ENCODE measurements around the gene VSTM1. TPM values are rescaled to one million over a fixed set of nuclear protein-coding genes. Genes with fewer than 3 reads are reported as not detected.
"Not testable (repeated sequence)": the region's sequence is repeated elsewhere in the genome, so short reads cannot be mapped to it uniquely, and the experiment has no call there.

VSTM1 gene
- total RNA-seq, 4 donors from 2014 or later: not detected

DNA sequence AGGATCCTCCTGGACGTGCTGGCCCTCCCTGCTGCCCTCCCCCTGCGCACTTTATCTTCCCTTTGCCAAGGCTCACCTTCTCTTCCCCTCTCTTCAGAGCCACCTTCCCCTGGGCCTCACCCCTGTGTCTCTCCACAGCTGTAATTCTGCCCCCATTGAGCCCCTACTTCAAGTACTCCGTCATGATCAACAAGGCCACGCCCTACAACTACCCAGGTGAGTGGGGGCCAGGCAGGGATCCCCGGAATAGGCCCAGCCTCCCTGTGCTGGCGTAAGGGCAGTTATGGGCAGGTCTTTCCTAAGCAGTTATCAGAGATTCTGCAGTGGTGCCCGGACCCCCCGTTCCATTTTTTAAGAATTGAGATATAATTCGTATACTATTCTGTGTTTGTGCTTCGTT lies 42.1 kb upstream of the VSTM1 start:
- H3K4me1 ChIP-seq: peaks cover 0 to 15% (median 7%) of the 10 kb centered on the region in 4 donors
- H3K4me3 ChIP-seq: no peak overlapping the region
- no peak for DNase-seq (ENCODE audit: low spot score in 2 of 2)
- no peaks in the 10 kb centered on the region for H3K9me3 ChIP-seq
- no peak overlapping the region for H3K27ac ChIP-seq
- TF ChIP-seq, protein P1, sequence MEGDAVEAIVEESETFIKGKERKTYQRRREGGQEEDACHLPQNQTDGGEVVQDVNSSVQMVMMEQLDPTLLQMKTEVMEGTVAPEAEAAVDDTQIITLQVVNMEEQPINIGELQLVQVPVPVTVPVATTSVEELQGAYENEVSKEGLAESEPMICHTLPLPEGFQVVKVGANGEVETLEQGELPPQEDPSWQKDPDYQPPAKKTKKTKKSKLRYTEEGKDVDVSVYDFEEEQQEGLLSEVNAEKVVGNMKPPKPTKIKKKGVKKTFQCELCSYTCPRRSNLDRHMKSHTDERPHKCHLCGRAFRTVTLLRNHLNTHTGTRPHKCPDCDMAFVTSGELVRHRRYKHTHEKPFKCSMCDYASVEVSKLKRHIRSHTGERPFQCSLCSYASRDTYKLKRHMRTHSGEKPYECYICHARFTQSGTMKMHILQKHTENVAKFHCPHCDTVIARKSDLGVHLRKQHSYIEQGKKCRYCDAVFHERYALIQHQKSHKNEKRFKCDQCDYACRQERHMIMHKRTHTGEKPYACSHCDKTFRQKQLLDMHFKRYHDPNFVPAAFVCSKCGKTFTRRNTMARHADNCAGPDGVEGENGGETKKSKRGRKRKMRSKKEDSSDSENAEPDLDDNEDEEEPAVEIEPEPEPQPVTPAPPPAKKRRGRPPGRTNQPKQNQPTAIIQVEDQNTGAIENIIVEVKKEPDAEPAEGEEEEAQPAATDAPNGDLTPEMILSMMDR (IDR thresholded peaks at IDR 0.05): no peak
- TF ChIP-seq EP300 (IDR thresholded peaks at IDR 0.05) (no peak), POLR2A (IDR thresholded peaks at IDR 0.05) (no peak)
- peaks cover 0 to 60% (median 5%) of the 10 kb centered on the region in 3 donors for H3K36me3 ChIP-seq
- WGBS, 2 donors: 93 to 94% methylated on average over 10 of the region's 10 CpGs
- H3K27me3 ChIP-seq: no peaks in the 10 kb centered on the region

DNA sequence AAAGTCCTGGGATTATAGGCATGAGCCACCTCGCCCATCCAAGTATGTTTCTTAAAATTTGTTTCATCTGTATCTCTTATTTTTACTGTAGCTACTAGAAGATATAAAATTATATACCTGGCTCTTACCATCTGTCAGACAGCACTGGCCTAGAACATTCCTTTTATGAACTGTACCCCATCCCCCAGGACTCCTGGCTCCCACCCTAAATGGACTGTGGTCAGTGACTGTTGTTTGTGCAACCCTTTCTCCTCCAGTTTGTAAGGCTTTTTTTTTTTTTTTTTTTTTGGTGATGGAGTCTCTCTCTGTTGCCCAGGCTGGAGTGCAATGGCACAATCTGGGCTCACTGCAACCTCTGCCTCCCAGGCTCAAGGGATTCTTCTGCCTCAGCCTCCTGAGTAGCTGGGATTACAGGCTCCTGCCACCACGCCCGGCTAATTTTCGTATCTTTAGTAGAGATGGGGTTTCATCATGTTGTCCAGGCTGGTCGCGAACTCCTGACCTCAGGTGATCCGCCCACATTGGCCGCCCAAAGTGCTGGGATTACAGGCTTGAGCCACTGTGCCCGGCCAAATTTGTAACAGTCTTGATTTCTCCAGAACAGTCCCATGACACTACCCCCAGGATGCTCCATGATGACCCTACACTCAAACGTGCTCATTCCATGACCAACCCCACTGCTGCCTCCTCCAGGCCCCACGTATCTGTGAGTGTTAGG lies 41.5 kb upstream of the VSTM1 start:
- Histone ChIP-seq H3K36me3 (peaks cover 0 to 53% (median 0%) of the 10 kb centered on the region in 3 donors), H3K9me3 (no peaks in the 10 kb centered on the region), H3K4me3 (no peak overlapping the region), H3K4me1 (peaks cover 0 to 15% (median 7%) of the 10 kb centered on the region in 4 donors), H3K27me3 (no peaks in the 10 kb centered on the region), H3K27ac (no peak overlapping the region)
- TF ChIP-seq POLR2A (IDR thresholded peaks at IDR 0.05): no peak
- TF ChIP-seq EP300 (IDR thresholded peaks at IDR 0.05): no peak
- TF ChIP-seq, protein P1 (IDR thresholded peaks at IDR 0.05): no peak
- 86 to 87% methylated on average over 11 of the region's 11 CpGs for WGBS, 2 donors
- no peak for DNase-seq (ENCODE audit: low spot score in 2 of 2)

DNA sequence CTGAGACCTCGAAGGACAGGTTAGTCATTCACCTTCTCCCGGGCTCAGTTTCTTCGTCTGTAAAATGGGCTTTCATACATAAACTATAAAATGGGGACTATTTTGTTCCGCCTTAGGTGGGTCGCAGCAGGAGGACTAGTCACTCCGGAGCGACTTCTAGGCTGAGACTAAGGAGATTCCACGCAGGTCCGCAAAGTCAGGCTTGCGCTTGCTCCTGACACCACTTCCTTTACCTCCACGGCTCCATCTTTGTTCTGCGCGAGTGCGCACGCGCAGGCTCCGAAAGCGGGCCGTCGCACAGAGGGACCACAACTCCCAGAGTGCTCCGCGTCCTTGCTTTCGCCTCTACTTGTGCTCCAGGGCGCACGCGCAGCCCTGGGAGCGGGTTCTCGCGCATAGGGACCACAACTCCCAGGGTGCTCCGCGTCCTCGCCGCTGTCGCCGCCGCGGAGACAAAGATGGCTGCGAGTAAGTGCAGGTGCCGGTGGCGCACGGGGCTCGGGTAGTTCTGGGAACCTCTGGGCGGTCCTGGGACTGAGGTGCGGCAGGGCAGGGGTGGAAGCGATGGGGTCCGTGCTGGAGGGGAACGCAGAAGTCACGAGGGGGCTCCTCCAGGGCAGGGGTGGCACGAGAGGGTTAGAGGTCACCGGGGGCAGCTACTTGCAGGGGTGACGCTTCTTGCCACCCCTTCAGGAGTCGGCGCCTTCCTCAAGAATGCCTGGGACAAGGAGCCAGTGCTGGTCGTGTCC lies 38.9 kb upstream of the VSTM1 start, which contains the start of gene NDUFA3:
NDUFA3 (plus strand) TSS at position 435 of the 749 bp plus-strand sequence; CDS start at position 459, 24 bp downstream.
- peak; percentile 92 to 93 for DNase-seq (ENCODE audit: low spot score in 2 of 2)
- Histone ChIP-seq H3K4me3 (peak within 1 kb of the TSS; percentile 63 to 91 (median 76)), H3K27ac (peak within 1 kb of the TSS in 3 of 4 donors; percentile 66 to 84 (median 71)), H3K36me3 (peaks cover 0 to 27% (median 0%) of the 10 kb centered on the region in 3 donors), H3K4me1 (peaks cover 0 to 15% (median 7%) of the 10 kb centered on the region in 4 donors), H3K27me3 (no peaks in the 10 kb centered on the region), H3K9me3 (no peaks in the 10 kb centered on the region)
- 3 to 7% methylated on average over 27 to 54 of the region's 54 CpGs for WGBS, 2 donors
- TF ChIP-seq POLR2A (IDR thresholded peaks at IDR 0.05) (peak; percentile 44 to 62), EP300 (IDR thresholded peaks at IDR 0.05) (peak; percentile 88 to 93)
- TF ChIP-seq, protein P1 (IDR thresholded peaks at IDR 0.05): peak in 2 of 5 experiments; percentile 5 to 23

DNA sequence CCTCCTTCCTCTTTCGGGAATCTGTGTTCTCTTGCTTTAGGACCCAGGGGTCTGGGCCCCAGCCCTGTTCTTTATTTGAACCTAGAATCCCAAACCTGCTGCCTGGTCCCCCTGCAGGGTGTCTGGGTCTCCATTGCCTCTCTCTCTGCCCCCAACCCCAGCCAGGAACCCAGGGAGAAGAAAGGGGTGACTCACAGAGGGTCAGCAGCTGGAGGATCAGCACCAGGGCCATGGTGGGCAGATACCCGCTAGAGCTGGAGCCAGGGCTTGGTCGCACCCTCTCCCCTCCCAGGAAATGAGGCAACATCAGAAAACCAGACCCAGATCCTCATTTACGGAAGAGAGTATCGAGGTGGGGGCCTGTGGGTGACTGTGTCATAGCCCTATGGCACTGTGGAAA lies 36.9 kb upstream of the VSTM1 start, which contains the start of gene OSCAR:
OSCAR (minus strand) TSS at position 243 of the 400 bp plus-strand sequence; CDS start at position 232, 11 bp downstream.
- WGBS, 2 donors: 42 to 49% methylated on average over 5 of the region's 5 CpGs
- Histone ChIP-seq H3K36me3 (peaks cover 0 to 7% (median 0%) of the 10 kb centered on the region in 3 donors), H3K27me3 (peaks cover 0 to 11% of the 10 kb centered on the region in 2 donors), H3K27ac (peak within 1 kb of the TSS in 1 of 4 donors; percentile 22), H3K4me3 (peak within 1 kb of the TSS in 1 of 4 donors; percentile 18), H3K4me1 (peaks cover 0 to 20% (median 12%) of the 10 kb centered on the region in 4 donors), H3K9me3 (no peaks in the 10 kb centered on the region)
- no peak for DNase-seq (ENCODE audit: low spot score in 2 of 2)
- TF ChIP-seq EP300 (IDR thresholded peaks at IDR 0.05): no peak
- TF ChIP-seq, protein P1 (IDR thresholded peaks at IDR 0.05): no peak
- TF ChIP-seq POLR2A (IDR thresholded peaks at IDR 0.05): no peak

DNA sequence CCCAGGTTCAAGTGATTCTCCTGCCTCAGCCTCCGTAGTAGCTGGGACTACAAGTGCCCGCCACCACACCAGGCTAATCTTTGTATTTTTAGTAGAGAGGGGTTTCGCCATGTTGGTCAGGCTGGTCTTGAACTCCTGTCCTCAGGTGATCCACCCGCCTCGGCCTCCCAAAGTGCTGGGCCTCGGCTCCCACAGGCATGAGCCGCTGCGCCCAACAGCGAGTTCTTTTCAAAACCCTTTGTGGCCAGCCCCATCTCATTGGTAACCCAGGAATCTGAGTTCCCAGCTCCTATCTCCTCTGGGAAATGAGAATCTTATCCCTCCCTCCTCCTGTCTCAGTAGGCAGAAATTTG lies 36.2 kb upstream of the VSTM1 start:
- 71 to 80% methylated on average over 9 of the region's 9 CpGs for WGBS, 2 donors
- H3K9me3 ChIP-seq; H3K27ac ChIP-seq; H3K4me3 ChIP-seq; DNase-seq (ENCODE audit: low spot score in 2 of 2); H3K36me3 ChIP-seq: not testable (repeated sequence)
- peaks cover 0 to 18% of the 10 kb centered on the region in 2 donors for H3K27me3 ChIP-seq
- H3K4me1 ChIP-seq: peaks cover 0 to 25% (median 13%) of the 10 kb centered on the region in 4 donors
